ENCODE results near the gene FHIP1A. TPM values are rescaled to one million over a fixed set of nuclear protein-coding genes. Genes with fewer than 3 reads are reported as not detected.
"Not testable (repeated sequence)": the region's sequence is repeated elsewhere in the genome, so short reads cannot be mapped to it uniquely, and the experiment has no call there.

The FHIP1A gene
- total RNA-seq, 2 donors from 2014 or later: 4.9 to 28.8 TPM

DNA sequence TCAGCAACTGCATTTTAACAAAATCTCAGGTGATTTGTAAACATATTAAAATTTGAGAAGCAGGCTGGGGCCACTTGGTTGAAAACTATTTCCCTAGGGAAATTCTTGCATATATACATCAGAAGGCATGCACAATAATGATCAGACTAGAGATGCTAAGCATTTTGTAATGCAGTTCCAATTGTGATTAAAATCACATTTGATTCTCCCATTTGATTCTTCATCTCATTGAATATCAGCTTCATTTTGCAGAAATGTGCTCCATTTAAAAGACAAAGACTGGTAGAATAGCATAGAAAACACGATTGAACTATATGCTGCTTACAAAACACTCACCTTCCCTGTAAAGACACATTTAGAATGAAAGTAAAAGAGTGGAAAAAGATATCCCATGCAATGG lies 32.4 kb upstream of the FHIP1A start:
- TF ChIP-seq, protein P1, sequence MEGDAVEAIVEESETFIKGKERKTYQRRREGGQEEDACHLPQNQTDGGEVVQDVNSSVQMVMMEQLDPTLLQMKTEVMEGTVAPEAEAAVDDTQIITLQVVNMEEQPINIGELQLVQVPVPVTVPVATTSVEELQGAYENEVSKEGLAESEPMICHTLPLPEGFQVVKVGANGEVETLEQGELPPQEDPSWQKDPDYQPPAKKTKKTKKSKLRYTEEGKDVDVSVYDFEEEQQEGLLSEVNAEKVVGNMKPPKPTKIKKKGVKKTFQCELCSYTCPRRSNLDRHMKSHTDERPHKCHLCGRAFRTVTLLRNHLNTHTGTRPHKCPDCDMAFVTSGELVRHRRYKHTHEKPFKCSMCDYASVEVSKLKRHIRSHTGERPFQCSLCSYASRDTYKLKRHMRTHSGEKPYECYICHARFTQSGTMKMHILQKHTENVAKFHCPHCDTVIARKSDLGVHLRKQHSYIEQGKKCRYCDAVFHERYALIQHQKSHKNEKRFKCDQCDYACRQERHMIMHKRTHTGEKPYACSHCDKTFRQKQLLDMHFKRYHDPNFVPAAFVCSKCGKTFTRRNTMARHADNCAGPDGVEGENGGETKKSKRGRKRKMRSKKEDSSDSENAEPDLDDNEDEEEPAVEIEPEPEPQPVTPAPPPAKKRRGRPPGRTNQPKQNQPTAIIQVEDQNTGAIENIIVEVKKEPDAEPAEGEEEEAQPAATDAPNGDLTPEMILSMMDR (IDR thresholded peaks at IDR 0.05): no peak
- ATAC-seq (ENCODE audit: insufficient number of reproducible peaks, low FRiP score, low read depth) (no peak), DNase-seq (ENCODE audit: low spot score) (no peak)
- no peak overlapping the region for H3K27ac ChIP-seq
- no peaks in the 10 kb centered on the region for H3K36me3 ChIP-seq
- no peaks in the 10 kb centered on the region for H3K27me3 ChIP-seq (replicated peaks; ENCODE audit: insufficient read depth)
- no peak overlapping the region for H3K4me3 ChIP-seq
- H3K9me3 ChIP-seq: no peaks in the 10 kb centered on the region
- no peaks in the 10 kb centered on the region for H3K4me1 ChIP-seq (ENCODE audit: control insufficient read depth in 1 of 2, low read depth in 2 of 2)

DNA sequence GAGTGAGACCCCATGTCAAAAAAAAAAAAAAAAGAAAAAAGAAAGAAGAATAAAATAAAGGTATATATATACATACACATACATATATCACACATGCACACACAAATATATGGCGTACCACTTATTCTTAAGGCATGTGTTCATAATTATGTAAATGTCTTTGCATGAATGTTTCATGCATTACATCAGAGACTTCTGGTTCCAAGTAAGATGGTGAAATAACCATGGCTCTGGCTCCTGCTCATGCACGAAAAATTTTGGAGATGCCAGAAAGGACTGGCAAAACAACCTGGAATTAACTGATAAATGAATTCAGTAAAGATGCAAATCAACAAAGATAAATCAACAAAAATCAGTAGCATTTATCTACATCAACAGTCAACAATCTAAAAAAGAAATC lies 19.7 kb upstream of the FHIP1A start:
- TF ChIP-seq, protein P1 (IDR thresholded peaks at IDR 0.05): no peak
- H3K9me3 ChIP-seq: no peaks in the 10 kb centered on the region
- H3K27me3 ChIP-seq (replicated peaks; ENCODE audit: insufficient read depth): no peaks in the 10 kb centered on the region
- H3K4me1 ChIP-seq (ENCODE audit: control insufficient read depth in 1 of 2, low read depth in 2 of 2): no peaks in the 10 kb centered on the region
- ATAC-seq (ENCODE audit: insufficient number of reproducible peaks, low FRiP score, low read depth) (no peak), DNase-seq (ENCODE audit: low spot score) (no peak)
- H3K4me3 ChIP-seq: no peak overlapping the region
- no peak overlapping the region for H3K27ac ChIP-seq
- no peaks in the 10 kb centered on the region for H3K36me3 ChIP-seq

DNA sequence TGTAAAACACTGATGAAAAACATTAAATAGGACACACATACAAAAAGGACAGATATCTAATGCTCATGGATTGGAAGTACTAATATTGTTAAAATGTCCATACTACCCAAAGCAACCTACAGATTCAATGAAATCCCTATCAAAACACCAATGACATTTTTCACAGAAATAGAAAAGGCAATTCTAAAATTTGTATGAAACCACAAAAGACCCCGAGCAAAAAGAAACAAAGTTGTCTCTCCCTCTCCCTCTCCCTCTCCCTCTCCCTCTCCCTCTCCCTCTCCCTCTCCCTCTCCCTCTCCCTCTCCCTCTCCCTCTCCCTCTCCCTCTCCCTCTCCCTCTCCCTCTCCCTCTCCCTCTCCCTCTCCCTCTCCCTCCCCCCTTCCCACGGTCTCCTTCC lies 19.2 kb upstream of the FHIP1A start:
- not testable (repeated sequence) for H3K9me3 ChIP-seq; ATAC-seq (ENCODE audit: insufficient number of reproducible peaks, low FRiP score, low read depth); H3K27ac ChIP-seq; H3K27me3 ChIP-seq (replicated peaks; ENCODE audit: insufficient read depth); DNase-seq (ENCODE audit: low spot score); H3K4me3 ChIP-seq; H3K4me1 ChIP-seq (ENCODE audit: control insufficient read depth in 1 of 2, low read depth in 2 of 2); H3K36me3 ChIP-seq

DNA sequence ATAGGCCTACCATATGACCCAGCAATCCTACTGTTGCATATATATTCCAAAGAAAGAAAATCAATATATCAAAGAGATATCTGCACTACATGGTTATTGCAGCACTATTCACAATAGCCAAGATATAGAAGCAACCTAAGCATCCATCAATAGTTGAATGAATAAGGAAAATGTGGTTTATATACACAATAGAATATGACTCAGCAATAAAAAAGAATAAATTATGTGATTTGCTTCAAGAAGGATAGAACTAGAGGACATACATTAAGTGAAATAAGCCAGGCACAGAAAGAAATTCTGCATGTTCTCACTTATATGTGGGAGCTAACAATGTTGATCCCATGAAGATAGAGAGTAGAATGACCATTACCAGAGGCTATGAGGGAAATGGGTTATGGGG lies 13.1 kb upstream of the FHIP1A start:
- no peaks in the 10 kb centered on the region for H3K4me1 ChIP-seq (ENCODE audit: control insufficient read depth in 1 of 2, low read depth in 2 of 2)
- H3K27me3 ChIP-seq (replicated peaks; ENCODE audit: insufficient read depth): no peaks in the 10 kb centered on the region
- no peak for ATAC-seq (ENCODE audit: insufficient number of reproducible peaks, low FRiP score, low read depth)
- no peak for DNase-seq (ENCODE audit: low spot score)
- TF ChIP-seq, protein P1 (IDR thresholded peaks at IDR 0.05): no peak
- no peak overlapping the region for H3K4me3 ChIP-seq
- no peaks in the 10 kb centered on the region for H3K36me3 ChIP-seq
- no peaks in the 10 kb centered on the region for H3K9me3 ChIP-seq
- H3K27ac ChIP-seq: no peak overlapping the region

DNA sequence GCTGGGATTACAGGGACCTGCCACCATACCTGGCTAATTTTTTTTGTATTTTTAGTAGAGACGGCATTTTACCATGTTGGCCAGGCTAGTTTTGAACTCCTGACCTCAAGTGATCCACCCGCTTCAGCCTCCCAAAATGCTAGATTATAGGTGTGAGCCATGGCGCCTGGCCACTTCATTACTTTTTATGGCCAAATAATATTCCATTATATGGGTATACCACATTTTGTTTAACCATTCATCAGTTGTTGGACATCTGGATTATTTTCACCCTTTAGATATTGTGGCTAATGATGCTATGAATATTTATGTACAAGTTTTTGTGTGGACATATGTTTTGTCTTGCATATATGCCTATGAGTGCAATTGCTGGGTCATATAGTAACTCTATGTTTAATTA lies 8.6 kb upstream of the FHIP1A start:
- no peak for ATAC-seq (ENCODE audit: insufficient number of reproducible peaks, low FRiP score, low read depth)
- Histone ChIP-seq H3K4me1 (ENCODE audit: control insufficient read depth in 1 of 2, low read depth in 2 of 2) (no peaks in the 10 kb centered on the region), H3K36me3 (no peaks in the 10 kb centered on the region), H3K27me3 (replicated peaks; ENCODE audit: insufficient read depth) (no peaks in the 10 kb centered on the region), H3K4me3 (no peak overlapping the region), H3K27ac (no peak overlapping the region), H3K9me3 (no peaks in the 10 kb centered on the region)
- TF ChIP-seq, protein P1 (IDR thresholded peaks at IDR 0.05): no peak
- no peak for DNase-seq (ENCODE audit: low spot score)

DNA sequence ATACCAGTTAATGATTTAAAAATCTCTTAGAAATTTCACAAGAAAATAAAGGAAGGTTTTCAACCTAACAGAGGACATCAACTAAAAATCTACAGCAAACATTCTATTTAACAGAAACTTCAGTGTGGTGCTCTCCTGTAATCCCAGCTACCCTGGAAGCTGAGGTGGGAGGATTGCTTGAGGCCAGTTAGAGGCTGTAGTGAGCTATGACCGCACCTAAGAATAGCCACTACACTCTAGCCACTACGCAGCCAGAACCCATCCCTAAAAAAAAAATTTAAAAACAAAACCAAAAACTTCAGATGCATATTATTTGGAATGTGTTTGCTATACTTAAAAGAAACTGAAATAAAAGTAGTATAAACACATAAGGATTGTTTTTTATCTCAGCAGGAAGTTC lies 7.2 kb upstream of the FHIP1A start:
- DNase-seq (ENCODE audit: low spot score) (no peak), ATAC-seq (ENCODE audit: insufficient number of reproducible peaks, low FRiP score, low read depth) (no peak)
- Histone ChIP-seq H3K36me3 (no peaks in the 10 kb centered on the region), H3K4me1 (ENCODE audit: control insufficient read depth in 1 of 2, low read depth in 2 of 2) (no peaks in the 10 kb centered on the region), H3K27me3 (replicated peaks; ENCODE audit: insufficient read depth) (no peaks in the 10 kb centered on the region), H3K4me3 (no peak overlapping the region), H3K27ac (no peak overlapping the region), H3K9me3 (no peaks in the 10 kb centered on the region)
- TF ChIP-seq, protein P1 (IDR thresholded peaks at IDR 0.05): no peak

Data from thoracic aorta (tissue), 2 donors.